Ascending aorta (tissue), 2 donors: Measurements from ENCODE around the gene ENOX1. TPM values are rescaled to one million over a fixed set of nuclear protein-coding genes. Genes with fewer than 3 reads are reported as not detected.

ENCODE experiments used
- DNase-seq, 2 donors: peaks; one replicate each; pipeline ENCODE4 v3.0.0-alpha.2; 2019; ENCODE audit warnings: low spot score in 2 of 2
- H3K27ac ChIP-seq, 2 donors: fragments of 200-600 bp; sonication (generic); one replicate each; pipeline ENCODE4 v1.5.1; 2016 to 2017; ENCODE audit warnings: mild to moderate bottlenecking in 1 of 2
- H3K27me3 ChIP-seq: fragments of 200-600 bp; sonication (generic); one replicate; pipeline ENCODE4 v1.5.1; 2017
- H3K36me3 ChIP-seq, 2 donors: fragments of 200-600 bp; sonication (generic); one replicate each; pipeline ENCODE4 v1.5.1; 2016
- H3K4me1 ChIP-seq, 2 donors: fragments of 200-600 bp; sonication (generic); one replicate each; pipeline ENCODE4 v1.5.1; 2016 to 2017; ENCODE audit warnings: mild to moderate bottlenecking in 1 of 2
- H3K4me3 ChIP-seq, 2 donors: fragments of 200-600 bp; sonication (generic); one replicate each; pipeline ENCODE4 v1.5.1; 2016 to 2017; ENCODE audit warnings: mild to moderate bottlenecking in 1 of 2
- H3K9me3 ChIP-seq, 2 donors: fragments of 200-600 bp; sonication (generic); one replicate each; pipeline ENCODE4 v1.5.1; 2016
- intact Hi-C: fragments of 100-400 bp; cut with DNase I; formaldehyde crosslinking; loops from one replicate; pipeline ENCODE4 v1.15.1; 2023
- total RNA-seq: library from RNA; depleted of rRNA; stranded (reverse); fragments of >200 nt; gene quantifications from one replicate; pipeline ENCODE4 v1.1.0, GENCODE V29; 2016
- TF ChIP-seq, protein P1 (sequence below), 3 experiments: fragments of 200-600 bp in 2 of 3; fragments of 450-650 bp in 1 of 3; sonication (generic) in 2 of 3; IDR thresholded peaks; one replicate each; pipeline ENCODE4 v1.5.1; 2016 to 2019; ENCODE audit warnings: antibody characterized with exemption in 3 of 3, mild to moderate bottlenecking in 1 of 3, moderate library complexity in 1 of 3

ENOX1 gene
- total RNA-seq, 1 donor from 2014 or later = 0.21 TPM

DNA sequence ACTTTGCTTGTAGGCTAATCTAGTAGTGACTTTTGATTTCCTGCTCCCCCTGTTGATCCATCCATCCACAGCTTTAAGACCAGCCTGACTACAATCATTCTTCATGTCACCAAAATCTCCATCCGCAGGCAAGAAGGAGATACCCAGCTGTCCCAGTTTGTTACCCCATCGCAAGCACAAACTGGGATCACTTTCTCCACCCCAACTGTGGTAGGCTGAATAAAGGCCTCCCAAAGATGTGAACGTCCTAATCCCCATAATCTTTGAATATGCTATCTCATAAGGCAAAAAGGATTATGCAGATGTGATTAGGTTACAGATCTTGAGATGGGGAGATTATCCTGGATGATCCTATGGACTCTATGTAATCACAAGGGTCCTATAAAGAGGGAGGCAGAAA, 202.0 kb downstream of the ENOX1 start:
- no peaks in the 10 kb centered on the region for H3K9me3 ChIP-seq
- TF ChIP-seq, protein P1, sequence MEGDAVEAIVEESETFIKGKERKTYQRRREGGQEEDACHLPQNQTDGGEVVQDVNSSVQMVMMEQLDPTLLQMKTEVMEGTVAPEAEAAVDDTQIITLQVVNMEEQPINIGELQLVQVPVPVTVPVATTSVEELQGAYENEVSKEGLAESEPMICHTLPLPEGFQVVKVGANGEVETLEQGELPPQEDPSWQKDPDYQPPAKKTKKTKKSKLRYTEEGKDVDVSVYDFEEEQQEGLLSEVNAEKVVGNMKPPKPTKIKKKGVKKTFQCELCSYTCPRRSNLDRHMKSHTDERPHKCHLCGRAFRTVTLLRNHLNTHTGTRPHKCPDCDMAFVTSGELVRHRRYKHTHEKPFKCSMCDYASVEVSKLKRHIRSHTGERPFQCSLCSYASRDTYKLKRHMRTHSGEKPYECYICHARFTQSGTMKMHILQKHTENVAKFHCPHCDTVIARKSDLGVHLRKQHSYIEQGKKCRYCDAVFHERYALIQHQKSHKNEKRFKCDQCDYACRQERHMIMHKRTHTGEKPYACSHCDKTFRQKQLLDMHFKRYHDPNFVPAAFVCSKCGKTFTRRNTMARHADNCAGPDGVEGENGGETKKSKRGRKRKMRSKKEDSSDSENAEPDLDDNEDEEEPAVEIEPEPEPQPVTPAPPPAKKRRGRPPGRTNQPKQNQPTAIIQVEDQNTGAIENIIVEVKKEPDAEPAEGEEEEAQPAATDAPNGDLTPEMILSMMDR (IDR thresholded peaks at IDR 0.05) = no peak
- no peak overlapping the region for H3K4me3 ChIP-seq
- no peak for DNase-seq
- intact Hi-C loops = no loop called here
- H3K27me3 ChIP-seq = no peaks in the 10 kb centered on the region
- no peak overlapping the region for H3K27ac ChIP-seq
- no peaks in the 10 kb centered on the region for H3K36me3 ChIP-seq
- no peaks in the 10 kb centered on the region for H3K4me1 ChIP-seq

- intact Hi-C loops = no loop called here
- TF ChIP-seq, protein P1 (IDR thresholded peaks at IDR 0.05) = no peak
- H3K4me1 ChIP-seq = no peaks in the 10 kb centered on the region
- no peak for DNase-seq
- H3K27me3 ChIP-seq = no peaks in the 10 kb centered on the region
- no peak overlapping the region for H3K4me3 ChIP-seq
- no peaks in the 10 kb centered on the region for H3K36me3 ChIP-seq
- H3K9me3 ChIP-seq = no peaks in the 10 kb centered on the region
- H3K27ac ChIP-seq = no peak overlapping the region
These were observed 203.5 kb downstream of the ENOX1 start for GRCh38 chr13:43583321-43583720.

DNA sequence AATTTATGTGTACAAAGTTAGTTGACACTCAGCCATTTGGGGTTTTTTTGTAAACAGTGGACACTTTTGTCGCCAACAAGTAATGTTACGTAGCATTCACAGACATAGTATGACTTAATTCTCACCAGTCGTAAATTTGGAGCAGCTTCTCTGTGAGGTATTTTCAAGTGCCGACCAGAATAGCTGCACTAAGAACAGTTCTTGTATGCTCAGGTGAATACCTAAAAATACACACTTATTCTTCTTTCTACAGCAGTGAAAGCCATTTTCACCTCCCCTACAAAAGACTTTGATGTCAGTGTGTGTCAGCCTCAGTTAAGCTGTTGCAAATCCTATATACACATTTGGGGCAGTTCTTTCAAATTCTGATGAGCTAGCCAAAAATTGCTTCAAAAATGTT, 206.5 kb downstream of the ENOX1 start:
- intact Hi-C loops = no loop called here
- H3K4me3 ChIP-seq = no peak overlapping the region
- H3K9me3 ChIP-seq = no peaks in the 10 kb centered on the region
- H3K27ac ChIP-seq = no peak overlapping the region
- DNase-seq = no peak
- TF ChIP-seq, protein P1 (IDR thresholded peaks at IDR 0.05) = no peak
- no peaks in the 10 kb centered on the region for H3K4me1 ChIP-seq
- H3K27me3 ChIP-seq = no peaks in the 10 kb centered on the region
- no peaks in the 10 kb centered on the region for H3K36me3 ChIP-seq

GRCh38 chr13:43579321-43579720, 207.5 kb downstream of the ENOX1 start:
- TF ChIP-seq, protein P1 (IDR thresholded peaks at IDR 0.05) = no peak
- no peak overlapping the region for H3K27ac ChIP-seq
- no peaks in the 10 kb centered on the region for H3K9me3 ChIP-seq
- H3K4me3 ChIP-seq = no peak overlapping the region
- no peak for DNase-seq
- H3K4me1 ChIP-seq = no peaks in the 10 kb centered on the region
- H3K36me3 ChIP-seq = no peaks in the 10 kb centered on the region
- intact Hi-C loops = no loop called here
- H3K27me3 ChIP-seq = no peaks in the 10 kb centered on the region

GRCh38 chr13:43574605-43575004, 212.2 kb downstream of the ENOX1 start:
- Histone ChIP-seq H3K27me3 (no peaks in the 10 kb centered on the region), H3K4me3 (no peak overlapping the region), H3K9me3 (no peaks in the 10 kb centered on the region), H3K4me1 (no peaks in the 10 kb centered on the region), H3K27ac (no peak overlapping the region), H3K36me3 (no peaks in the 10 kb centered on the region)
- no peak for DNase-seq
- TF ChIP-seq, protein P1 (IDR thresholded peaks at IDR 0.05) = no peak
- intact Hi-C loops = no loop called here
